ENCODE measurements around the gene PHF21B.
"Not testable (repeated sequence)": the region's sequence is repeated elsewhere in the genome, so short reads cannot be mapped to it uniquely, and the experiment has no call there.

Gene PHF21B

DNA sequence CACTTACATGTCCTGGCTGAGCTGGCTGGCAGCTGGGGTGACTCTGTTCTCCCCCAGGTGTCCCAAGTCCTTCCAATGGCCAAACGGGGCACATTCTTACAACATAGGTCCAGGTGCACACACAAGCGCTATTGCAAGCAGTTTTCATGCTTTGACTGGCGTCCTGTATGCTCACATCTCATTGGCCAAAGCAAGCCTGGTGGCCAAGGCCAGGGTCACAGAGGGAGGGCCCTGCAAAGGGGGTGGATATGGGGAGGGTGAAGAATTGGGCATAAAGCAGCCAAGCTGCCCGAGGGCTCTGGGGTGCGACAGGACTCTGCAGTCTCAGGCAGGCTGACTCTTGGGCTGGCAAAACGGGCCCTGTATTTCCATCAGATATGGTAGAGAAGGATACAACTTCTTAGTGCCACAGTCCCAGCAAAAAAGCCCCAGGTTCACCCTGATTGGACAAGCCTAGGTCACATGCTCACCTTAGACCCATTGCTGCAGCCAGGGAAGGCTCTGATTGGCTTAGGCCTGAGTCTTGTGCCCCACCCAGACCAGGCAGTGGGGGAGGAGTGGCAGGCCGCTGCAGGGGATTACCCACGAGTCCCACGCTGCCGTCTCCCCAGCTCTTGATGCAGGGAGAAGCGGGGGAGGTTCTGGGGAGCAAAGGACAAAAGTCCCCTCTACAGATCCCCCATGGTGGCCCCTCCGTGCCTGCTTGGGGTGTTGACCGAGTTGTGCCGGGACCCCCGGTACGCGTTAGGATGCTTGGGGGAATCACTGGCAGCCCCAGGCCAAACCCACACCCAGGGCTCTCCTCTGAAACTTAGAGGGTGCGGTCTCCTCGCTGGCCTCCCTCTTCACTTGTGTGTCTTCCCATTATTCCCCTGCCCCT, 146.6 kb downstream of the PHF21B start:
- no peak for DNase-seq

DNA sequence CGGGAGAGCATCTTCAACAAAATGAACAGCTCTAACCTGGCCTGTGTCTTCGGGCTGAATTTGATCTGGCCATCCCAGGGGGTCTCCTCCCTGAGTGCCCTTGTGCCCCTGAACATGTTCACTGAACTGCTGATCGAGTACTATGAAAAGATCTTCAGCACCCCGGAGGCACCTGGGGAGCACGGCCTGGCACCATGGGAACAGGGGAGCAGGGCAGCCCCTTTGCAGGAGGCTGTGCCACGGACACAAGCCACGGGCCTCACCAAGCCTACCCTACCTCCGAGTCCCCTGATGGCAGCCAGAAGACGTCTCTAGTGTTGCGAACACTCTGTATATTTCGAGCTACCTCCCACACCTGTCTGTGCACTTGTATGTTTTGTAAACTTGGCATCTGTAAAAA, 147.5 kb downstream of the PHF21B start:
- no peak for DNase-seq

DNA sequence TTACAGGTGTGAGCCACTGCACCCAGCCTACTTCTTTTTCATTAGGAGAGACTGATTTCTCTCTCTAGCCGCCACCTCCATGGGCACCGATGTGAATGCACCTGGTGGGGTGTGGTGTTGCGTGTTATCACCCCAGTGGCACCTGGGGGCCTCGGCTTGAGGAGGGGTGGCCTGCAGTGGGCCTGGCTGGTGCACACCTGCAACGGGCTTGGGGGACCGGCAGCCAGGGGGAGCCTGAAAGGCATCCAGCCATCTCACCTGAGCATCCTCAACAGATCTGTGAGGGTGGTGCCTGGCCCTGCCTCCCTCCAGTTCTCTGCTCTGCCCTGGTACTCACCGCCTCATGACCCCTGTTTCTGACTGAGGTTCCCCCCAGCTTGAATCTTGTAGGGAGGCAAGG, 148.6 kb downstream of the PHF21B start:
- no peak for DNase-seq

DNA sequence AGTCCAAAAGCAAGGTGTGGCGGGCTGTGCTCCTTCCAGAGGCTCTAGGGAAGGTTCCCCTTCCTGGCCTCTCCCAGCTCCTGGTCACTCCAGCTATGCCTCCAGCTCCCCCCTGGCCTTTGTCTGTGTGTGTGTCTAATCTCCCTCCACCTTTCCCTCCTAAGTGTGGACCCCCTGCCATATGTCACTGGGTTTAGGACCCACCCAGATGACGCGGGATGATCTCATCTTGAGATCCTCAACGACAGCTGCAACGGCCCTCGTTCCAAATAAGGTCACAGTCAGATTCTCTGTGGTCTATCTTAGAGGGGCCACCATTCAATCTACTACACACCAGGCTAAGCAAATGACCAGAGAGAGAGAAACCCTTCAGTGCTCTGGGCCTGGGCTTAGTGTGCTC, 149.5 kb downstream of the PHF21B start:
- no peak for DNase-seq

DNA sequence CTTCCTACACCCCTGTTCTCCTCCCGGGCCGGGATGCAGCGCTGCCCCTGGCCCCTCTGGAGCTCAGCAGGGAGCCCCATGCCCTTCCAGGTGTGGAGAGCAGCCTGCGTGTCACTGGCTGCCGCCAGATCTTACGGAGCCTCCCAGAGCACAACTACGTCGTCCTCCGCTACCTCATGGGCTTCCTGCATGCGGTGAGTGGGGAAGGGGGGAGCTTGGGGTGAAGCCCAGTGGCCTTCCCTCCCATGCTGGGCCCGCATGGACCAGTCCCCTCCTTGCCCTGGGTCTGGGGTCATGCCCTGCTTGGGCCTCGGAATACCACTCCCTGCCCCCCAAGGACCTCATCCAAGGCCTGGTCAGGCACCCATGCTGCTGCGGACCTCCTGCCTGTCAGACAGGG, 150.2 kb downstream of the PHF21B start:
- no peak for DNase-seq

DNA sequence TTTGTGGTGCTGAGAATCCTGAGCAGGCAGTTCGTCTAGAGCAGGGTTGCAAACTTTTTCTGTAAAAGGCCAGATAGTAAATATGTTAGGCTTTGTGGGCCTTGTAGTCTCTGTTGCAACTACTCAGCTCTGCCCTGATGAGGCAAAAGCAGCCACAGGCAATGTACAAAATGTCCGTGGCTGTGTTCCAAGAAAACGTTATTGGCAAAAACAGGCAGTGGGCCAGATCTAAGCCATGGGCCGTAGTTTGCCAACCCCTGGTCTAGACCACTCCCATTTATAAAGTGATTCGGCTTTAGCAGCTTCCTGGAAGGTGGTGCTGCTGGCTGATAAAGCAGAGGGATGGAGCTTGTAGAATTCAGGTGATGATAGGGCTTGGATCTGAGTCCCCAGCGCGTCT, 151.0 kb downstream of the PHF21B start:
- DNase-seq = not testable (repeated sequence)

DNA sequence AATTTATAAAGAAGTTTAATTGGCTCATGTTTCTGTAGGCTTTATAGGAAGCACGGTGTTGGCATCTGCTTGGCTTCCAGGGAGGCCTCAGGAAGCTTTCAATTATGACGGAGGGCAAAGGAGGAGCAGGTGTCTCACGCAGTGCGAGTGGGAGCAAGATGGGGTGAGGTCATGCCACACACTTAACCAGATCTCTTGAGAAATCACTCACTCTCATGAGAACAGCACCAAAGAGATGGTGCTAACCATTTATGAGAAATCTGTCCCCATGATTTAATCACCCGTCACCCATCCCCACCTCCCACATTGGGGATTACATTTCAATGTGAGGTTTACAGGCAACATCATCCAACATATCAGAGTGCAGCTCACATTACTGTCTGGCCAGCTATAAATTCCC, 153.9 kb downstream of the PHF21B start:
- no peak for DNase-seq

DNA sequence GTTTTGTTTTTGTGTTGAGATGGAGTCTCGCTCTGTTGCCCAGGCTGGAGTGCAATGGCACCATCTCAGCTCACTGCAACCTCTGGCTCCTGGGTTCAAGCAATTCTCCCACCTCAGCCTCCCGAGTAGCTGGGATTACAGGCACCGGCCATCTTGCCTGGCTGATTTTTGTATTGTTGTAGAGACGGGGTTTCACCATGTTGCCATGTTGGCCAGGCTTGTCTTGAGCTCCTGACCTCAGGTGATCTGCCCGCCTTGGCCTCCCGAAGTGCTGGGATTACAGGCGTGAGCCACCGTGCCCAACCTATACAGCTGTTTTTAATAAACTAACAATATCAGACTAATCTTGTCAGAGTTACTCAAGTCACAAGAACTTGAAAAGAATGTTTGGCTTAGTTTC, 155.2 kb downstream of the PHF21B start:
- not testable (repeated sequence) for DNase-seq

DNA sequence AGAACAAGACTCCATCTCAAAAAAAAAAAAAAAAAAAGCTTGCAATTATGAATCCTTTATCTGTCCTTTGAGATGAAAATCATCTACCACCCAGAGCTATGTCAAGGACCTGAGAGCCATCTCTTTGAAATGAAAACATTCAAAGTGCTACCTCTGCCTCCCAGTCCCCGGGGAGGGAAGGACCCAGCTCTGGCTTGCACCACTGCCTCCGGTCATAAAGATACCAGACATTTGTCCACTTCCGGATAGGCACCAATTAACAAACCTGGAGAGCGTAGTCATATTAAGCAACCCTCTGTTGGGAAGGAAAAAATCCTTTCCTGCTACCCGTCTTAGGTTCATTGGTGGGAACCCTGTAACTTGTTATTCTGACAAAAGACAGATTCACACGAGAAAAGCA, 158.9 kb downstream of the PHF21B start:
- no peak for DNase-seq

DNA sequence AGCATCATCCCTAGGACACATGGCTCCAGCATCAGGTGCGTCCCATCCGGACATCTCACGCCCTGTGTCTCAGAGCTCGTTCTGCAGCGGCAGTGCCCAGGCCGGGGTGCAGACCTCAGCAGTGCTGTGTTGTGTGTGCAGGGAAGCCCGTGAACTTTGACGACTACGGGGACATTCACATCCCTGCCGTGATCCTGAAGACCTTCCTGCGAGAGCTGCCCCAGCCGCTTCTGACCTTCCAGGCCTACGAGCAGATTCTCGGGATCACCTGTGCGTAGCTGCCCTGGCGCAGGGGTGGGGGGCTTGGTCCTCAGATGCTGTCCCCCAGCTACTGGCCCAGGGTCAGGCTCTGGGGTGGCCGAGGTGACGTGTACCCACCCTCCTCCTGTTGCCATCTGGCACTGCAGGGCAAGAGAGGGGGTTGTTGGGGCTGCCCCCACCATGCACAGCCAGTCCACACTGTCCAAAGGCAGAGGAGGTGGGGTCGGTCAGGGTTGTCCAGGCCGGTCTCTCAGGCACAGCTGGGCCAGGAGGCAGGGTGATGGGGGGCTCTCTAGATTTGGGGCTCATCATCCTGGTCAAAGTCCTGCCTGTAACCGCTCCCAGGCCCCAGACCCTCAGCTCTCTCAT, 160.9 kb downstream of the PHF21B start:
- no peak for DNase-seq

DNA sequence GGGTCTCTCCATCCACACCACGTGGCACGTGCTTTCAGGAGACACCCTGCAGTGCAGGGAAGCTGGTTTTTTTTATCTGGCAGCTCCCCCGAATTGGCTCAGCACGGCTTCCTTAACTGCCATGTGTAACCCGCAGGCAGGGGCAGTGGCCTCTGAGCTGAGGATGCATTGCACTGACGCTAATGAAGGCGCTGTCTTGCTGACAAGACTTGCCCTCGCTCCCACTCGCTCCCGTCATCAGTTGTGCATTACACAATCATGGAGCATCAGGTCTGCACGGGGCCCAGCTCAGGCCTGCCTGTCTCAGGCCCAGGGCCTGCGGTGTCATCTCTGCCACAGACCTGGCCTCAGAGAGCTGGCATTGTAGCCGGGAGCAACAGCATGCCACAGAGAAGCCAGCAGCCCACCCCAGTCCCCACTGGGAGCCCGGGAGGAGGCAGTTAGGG, 161.5 kb downstream of the PHF21B start:
- DNase-seq = no peak

DNA sequence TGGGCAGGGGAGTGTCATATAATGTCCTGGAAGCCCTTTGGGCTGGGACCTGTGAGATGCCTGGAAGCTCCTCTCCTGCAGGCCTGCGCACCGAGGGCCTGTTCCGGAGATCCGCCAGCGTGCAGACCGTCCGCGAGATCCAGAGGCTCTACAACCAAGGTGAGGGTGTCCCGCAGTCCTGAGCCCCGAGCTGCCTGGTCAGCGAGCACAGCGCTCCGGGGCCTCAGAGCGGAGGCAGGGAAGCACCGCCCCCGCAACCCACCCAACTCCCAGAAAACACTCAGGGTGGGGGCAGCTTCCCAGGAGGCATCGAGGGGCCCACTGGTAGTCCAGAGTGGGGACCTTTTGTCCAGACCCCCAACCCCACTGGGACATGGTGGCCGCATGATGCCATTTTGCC, 161.9 kb downstream of the PHF21B start:
- no peak for DNase-seq

DNA sequence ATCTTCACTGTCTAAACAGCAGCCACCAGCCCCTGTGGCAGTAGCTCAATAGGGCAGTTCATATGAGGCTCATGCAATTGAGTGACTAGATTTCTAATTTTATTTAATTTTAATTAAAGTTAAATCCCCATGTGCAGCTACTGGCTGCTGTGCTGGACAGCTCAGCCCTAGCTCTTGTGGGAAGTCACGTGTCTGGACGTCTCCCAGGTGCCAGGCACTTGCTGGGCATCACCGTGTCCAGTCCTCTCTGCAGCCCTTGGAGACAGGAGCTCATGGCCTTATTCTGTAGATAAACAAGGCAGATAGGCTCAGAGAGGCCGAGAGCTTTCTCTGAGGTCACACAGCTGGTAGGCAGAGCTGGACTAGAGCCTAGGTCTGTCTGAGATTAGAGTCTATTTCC, 162.4 kb downstream of the PHF21B start:
- DNase-seq = no peak

DNA sequence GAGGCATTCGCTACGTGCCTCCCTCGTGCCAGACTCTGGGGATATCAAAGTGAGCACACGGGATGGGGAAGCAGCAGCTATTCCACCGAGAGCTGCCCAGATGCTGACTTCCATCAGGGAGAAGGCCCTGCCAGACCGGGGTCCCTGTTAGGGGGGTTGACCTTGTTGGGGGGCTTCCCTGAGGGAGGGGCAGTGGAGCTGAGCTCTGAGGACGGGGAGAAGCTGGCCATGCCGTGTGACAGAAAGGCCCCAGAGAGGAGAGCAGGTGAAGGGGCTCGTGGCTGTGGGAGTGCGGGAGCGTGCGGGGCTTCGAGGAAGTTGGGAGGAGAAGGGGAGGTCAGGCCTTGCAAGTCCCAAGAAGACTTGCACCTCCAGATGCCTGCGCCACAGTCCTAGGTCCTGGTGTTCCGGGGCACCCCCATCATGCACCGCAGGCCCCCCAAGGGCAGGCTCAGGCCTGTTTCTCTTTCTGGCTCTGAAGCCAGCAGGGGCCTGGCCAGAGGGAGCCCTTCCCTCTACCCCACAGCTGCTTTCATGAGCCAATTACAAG, 163.0 kb downstream of the PHF21B start:
- DNase-seq = no peak

DNA sequence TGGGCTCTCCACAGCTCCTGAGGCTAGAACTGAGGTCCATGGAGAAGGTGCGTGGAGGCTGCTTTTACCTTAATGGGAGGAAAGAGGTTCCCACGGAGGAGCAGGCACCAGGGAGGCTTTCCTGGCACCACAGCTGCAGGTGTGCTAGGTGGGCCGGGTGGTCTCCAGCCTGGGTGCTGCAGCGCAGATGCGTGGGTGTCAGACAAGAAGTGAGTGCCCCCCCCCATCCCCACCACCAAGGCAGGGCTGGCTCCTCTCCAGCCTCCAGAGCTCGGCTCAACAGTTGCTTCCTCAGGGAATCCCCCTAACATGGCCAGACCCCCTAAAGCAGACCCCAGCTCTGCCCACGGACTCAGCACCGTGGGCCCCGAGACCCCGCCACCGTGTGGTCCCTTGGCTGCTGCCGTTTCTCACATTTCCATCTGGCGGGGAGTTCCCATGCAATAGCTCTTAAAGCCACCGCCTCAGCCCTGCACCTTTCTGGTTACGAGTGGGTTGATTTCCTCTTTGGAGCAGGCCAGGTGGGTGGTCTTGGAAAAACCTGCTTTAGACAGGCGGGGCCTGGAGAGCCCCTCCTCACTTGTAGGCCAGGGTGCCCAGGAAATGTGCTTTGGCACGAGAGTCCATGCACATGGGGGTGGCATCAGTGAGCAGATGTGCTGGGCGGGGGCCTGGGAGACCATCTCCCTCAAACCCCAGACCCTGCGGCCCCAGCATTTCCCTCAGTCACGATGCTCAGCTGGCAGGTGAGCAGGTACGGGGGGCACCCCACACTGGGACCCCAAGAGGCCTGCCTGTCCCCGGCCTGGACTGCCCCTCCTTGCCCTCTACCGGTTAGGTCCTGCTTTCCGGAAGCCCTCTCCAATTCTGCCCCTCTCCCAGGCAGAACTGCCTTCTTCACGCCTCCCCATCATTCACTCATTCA, 163.7 kb downstream of the PHF21B start:
- no peak for DNase-seq

DNA sequence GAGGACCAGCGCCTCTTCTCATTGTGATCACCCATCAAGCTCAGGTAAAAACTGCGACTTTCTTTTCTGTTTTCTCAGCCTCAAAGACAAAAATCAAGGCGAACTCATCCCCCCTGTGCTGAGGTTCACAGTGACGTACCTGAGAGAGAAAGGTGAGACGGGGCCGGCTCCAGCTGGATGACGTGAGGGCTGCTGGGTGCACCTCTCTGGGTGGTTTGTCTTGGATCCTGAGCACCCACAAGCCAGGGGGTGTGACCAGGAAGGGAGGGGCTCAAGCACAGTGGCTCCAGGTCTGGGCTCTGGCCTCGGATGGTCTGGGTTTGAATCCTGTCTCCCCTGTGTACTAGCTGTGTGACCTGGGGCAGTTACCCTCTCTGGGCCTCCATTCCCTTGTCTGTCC, 164.6 kb downstream of the PHF21B start:
- no peak for DNase-seq

DNA sequence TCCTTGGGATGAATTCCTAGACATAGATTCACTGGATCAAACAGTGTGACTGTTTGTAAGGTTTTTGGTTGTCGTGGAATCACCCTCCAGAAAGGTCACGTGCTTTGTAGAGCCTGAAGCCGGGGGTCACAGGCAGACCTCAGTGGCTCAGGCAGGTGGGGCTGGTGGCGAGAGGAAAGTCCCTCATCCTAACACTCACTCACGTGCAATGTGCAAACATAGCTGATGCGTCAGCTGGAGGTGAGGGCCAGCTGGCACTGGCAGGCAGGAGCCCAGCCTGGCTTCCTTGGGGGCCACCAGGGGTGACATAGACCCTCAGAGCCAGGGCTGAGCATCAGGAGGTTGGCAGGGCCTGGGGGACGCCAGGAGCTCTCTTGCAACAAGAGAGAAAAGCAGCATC, 167.4 kb downstream of the PHF21B start:
- DNase-seq = no peak

DNA sequence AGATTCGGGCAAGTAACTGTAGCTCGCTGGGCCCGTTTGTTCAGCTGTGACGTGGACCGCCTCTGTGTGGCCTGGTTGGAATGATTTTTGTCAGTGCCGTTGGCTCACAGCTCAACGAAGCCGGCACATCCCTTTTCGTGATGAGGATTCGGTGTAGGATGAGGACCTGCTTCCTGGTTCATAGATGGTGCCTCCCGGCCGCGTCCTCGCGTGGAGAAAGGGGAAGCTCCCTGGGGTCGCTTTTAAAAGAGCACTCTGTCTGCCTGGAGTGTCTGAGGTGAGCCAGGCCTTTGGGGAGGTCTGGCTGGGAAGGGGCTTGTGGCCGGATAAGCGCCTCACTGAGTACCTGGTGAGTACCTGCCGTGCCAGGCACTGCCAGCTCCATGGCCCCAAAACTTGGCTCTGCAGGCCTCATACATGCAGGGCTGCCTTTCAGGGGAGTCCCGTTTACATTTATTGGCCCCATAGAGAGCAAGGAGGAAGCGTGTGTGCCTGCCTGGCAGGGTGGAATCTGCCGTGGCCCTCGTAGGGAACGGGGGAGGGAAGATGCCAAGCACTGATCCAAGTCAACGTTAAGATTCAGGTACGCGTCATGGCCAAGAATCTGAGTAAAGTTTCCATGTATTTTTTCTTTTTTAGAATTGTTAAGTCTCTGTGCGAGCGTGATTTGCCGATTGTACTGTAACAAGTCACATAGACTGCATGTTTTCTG, 169.0 kb downstream of the PHF21B start:
- DNase-seq = no peak

DNA sequence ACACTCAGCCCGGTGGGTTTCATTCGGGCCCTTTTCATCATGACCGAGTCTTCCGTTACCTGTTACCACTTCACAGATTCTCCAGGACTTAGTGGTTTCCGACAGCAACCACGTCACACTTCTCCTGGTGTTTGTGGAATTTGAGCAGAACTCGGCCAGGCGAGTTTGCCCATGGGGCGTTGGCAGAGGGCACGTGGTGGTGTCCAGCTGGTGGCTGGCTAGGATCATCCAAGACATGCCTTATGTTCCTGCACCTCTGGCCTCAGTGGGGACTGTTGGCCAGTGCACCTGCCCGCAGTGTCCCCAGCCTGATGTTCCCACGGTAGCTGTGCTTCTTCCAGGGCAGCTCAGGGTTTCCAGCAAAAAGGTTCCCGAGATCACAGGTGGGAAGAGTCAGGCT, 170.1 kb downstream of the PHF21B start:
- no peak for DNase-seq

DNA sequence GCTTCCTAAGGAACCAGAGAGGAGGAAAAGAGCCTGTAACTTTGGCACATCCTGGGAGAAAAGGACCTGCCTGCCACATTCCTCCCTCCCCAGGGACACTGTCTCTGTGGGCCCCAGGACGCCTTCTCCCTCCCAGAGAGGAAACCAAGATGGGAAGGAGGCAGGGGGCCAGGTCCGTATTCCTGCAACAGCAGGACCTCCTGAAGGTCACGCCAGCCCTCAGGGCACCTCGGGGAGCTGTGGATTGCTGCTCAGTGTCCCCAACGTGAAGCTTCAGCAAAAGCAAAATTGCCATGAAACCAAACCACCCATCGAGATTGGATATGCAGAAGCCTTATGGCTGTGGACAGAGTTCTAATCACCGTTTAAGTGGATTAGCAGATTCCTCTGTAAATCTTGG, 170.7 kb downstream of the PHF21B start:
- no peak for DNase-seq

DNA sequence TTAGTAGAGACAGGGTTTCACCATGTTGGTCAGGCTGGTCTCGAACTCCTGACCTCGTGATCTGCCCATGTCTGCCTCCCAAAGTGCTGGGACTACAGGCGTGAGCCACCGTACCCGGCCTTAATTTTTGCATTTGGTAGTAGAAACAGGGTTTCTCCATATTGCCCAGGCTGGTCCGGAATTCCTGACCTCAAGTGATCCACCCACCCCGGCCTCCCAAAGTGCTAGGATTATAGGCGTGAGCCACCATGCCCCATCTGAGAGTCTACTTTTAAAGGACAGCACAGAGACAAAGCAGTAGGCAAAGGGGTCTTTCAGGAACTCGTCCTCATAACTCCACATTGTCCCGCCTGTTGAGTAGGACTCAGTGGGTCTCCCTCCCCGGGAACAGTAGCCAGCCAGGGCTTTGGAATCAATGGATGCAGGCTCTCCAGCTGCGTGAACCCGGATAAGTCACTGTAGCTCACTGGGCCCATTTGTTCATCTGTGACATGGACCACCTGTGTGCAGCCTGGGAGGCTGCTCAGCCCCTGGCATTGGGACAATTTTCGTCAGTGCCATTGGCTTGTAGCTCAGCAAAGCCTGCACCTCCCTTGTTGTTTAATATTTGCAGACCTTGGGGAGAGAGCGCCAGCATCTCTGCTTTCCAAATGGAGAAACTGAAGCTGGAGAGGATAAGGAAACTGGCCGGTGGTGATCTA, 171.3 kb downstream of the PHF21B start:
- no peak for DNase-seq

DNA sequence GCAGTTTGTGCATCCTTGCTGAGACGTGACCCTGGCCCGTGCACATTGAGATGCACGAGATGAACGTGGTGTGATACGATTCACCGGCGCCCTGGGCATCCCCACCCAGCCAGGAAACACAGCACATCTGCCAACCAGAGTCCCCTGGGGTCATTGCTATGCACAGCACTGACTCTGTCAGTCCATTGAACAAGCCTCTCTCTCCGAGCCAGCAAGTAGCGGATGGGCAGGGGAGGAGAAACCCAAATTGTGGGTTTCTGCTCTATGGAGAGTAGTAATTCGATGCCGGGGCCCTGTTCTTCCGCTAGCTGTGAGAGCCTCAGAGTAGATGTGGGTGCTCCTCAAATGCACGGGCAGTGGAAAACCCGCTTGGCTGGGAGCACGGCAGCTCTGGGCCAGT, 172.3 kb downstream of the PHF21B start:
- DNase-seq = no peak
